Prostate gland (tissue), 2 donors: ENCODE measurements around the gene EEA1.

Experiments
- CTCF ChIP-seq, 4 experiments: fragments of 200-600 bp in 2 of 4; fragments of 450-650 bp in 2 of 4; sonication (generic) in 2 of 4; IDR thresholded peaks; 1 replicate in 3 of 4; 2 replicates in 1 of 4; pipeline ENCODE4 v1.5.1; 2016 to 2019; ENCODE audit warnings: antibody characterized with exemption in 4 of 4, mild to moderate bottlenecking in 2 of 4, moderate library complexity in 2 of 4
- POLR2AphosphoS5 ChIP-seq: sonication (generic); formaldehyde crosslinking; IDR thresholded peaks from one replicate; pipeline ENCODE4 v1.6.1; 2017; ENCODE audit warnings: antibody characterized with exemption

GRCh38 chr12:92968176-92968813, 39.2 kb upstream of the EEA1 start:
- TF ChIP-seq CTCF (IDR thresholded peaks at IDR 0.05) = no peak
- TF ChIP-seq POLR2AphosphoS5 = no peak
